Fibroblast of peridontal ligament (primary cell): ENCODE data around the gene FAM24A.
A peak's percentile ranks its signal among the peaks of the same experiment; 100 is the strongest.
"Not testable (repeated sequence)": the region's sequence is repeated elsewhere in the genome, so short reads cannot be mapped to it uniquely, and the experiment has no call there.

ENCODE experiments used
- DNase-seq: peaks from one replicate; pipeline ENCODE4 v3.0.0-alpha.2; 2010; ENCODE audit errors: extremely low read depth

The FAM24A gene, protein sequence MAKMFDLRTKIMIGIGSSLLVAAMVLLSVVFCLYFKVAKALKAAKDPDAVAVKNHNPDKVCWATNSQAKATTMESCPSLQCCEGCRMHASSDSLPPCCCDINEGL

DNA sequence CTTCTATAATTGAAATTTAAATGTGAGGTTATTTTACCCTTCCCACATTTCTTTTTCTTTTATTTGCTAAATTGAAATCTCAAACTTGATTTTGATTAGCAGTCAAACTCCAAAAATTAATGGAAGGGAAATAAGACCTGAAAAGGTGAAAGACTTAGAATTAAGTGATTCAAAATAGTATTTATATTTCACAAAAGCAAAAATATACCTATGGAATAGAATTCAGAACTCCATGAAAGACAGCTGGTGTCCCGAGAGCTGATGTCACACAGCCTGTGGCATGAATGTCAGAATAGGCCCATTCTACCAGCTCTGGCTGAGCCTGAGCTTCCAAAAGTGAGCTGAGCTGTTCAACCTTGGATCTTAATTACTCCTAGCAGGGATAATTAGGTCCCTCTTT lies at the start of gene FAM24A:
FAM24A (plus strand) TSS at position 301 of the 400 bp plus-strand sequence. CDS start 1,025 bp downstream, outside the sequence.
- DNase-seq = no peak

DNA sequence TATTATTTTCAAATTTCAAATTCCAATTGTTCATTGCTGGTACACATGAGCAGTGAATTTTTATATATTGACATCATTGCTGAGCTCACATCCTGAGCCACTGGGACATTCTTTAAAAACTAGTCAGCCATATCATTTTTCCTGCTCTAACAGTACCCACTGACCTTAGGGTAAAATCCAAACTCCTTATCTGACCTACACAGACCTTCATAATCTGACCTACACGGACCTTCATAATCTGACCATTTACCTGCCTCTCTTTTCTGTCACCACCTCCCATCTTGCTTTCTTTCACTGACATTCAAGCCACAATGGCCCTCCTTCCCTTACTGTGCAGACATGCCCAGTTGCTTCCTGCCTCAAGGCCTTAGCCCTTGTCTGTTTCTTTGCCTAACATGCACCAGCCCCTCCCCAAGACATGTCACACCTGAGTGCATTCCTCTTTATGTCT lies 48.7 kb upstream of the FAM24A start:
- peak; percentile 78 for DNase-seq

DNA sequence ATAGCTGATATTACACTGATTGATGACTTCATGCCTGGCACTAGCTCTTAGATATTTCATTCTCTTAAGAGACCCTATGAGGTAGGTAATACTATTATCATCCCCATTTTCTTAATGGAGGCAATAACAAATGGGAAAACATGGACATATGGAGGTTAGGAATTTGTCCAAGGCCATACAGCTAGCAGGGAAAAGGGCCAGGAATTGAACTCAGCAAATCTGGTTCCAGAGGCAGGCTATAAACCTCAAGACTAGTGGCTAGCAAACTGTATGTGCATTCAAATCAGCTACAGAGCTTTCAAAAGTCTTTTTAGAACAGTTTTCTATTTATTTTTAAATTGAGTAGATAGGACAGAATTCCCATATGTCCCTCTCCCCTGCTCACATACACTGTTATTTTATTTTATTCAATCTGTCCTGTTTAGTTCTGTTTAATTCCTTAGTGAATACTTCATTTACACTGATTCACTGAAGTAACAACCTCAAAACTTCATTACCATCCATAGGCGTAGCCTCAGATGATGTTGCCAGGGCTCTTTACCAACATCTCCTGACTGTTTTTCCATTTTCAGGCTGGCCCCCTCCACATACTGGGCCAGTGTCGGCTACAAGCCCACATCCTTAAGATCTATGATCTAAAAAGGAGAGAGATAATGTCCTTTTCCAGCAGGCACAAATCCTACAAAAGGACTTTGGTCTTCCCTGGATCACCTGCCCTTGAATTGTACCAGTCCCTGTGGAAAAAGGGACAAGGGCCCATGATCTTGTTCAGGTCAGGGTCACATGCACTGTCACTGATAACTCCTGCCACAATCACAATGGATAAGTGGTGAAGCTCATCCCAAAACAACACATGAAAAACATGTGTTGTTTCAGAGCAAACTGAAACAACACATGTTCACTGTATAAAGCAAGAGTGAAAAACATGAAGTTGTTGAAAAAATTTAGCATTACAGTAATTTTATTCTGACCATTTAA lies 46.9 kb upstream of the FAM24A start:
- no peak for DNase-seq

DNA sequence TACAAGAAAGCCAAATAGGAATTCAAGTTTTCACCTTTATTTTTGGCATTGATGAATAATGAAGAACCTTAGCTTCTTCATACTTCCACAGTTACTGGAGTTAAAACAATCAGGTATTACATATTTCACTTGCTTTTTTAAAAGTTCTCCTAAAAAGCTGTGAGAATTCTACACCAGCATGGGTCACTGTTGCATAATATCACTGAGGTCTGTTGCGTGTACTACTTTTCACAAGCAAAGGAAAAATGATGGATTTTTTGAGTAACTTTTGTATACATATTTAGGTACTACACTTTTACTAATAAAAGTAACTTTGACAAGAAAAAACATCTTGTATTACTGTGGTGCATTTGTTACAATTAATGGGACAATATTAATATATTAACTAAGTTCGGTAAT lies 46.2 kb upstream of the FAM24A start:
- peak; percentile 38 for DNase-seq

DNA sequence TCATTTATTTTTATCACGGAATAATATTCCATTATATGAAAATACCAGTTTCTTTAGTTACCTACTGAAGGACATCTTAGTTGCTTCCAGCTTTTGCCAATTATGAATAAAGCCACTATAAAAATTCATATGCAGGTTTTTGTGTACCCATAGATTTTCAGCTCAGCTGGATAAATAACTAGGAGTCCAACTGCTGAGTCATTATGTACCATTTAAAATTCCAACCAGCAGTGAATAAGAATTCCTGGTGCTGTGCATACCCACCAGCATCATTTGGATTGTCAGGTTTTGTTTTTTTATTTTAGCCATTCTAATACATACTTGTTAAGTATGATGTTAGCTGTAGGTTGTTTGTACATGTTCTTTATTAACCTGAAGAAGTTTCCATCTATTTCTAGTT lies 45.5 kb upstream of the FAM24A start:
- peak; percentile 67 for DNase-seq

DNA sequence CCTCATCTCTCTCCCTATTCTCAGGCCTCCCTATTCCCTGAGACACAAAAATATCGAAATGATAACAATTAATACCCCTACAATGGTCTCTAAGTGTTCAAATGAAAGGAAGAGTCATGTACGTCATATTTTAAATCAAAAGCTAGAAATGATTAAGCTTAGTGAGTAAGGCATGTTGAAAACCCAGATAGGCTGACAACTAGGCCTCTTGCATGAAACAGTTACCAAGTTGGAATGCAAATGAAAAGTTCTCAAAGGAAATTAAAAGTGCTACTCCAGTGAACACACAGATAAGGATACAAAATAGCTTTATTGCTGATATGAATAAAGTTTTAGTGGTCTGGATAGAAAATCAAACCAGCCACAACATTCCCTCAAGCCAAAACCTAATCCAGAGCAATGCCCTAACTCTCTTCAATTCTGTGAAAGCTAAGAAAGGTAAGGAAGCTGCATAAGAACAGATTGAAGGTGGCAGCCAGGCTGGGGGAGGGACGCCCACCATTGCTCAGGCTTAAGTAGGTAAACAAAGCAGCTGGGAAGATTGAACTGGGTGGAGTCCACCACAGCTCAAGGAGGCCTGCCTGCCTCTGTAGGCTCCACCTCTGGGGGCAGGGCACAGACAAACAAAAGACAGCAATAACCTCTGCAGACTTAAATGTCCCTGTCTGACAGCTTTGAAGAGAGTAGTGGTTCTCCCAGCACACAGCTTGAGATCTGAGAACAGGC lies 43.5 kb upstream of the FAM24A start:
- DNase-seq = peak; percentile 38

DNA sequence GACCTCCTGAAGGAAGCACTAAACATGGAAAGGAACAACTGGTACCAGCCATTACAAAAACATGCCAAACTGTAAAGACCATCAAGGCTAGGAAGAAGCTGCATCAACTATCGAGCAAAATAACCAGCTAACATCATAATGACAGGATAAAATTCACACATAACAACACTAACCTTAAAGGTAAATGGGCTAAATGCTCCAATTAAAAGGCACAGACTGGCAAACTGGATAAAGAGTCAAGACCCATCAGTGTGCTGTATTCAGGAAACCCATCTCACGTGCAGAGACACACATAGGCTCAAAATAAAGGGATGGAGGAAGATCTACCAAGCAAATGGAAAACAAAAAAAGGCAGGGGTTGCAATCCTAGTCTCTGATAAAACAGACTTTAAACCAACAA lies 41.6 kb upstream of the FAM24A start:
- not testable (repeated sequence) for DNase-seq

DNA sequence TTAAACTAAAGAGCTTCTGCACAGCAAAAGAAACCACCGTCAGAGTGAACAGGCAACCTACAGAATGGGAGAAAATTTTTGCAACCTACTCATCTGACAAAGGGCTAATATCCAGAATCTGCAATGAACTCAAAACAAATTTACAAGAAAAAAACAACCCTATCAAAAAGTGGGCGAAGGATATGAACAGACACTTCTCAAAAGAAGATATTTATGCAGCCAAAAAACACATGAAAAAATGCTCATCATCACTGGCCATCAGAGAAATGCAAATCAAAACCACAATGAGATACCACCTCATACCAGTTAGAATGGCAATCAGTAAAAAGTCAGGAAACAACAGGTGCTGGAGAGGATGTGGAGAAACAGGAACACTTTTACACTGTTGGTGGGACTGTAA lies 38.5 kb upstream of the FAM24A start:
- not testable (repeated sequence) for DNase-seq

DNA sequence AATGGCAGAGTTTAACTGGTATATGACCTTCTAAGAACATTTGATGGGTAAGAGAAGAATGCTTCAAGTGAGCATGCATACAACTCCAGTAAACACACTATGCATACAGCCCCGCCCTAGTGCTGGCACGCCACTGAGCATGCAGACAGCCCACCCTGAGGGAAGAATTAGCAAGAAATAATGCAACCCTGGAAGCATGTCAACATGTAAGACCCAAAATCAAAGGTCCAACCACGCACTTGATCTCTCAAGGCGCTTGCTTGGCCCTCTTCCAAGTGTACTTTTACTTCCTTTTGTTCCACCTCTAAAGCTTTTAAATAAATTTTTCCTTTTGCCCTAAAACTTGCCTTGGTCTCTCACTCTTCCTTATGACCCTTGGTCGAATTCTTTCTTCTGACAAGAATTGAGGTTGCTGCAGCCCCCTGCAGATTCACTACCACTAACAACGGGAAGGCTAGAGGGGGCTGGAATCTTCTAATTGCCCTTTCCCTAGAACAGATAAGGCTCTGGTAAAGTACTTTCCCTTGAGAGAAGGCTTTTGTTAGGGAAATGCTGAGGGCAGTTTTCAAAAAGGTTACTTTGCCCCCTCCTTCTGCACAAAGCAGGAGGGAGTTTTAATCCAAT lies 34.5 kb upstream of the FAM24A start:
- no peak for DNase-seq

DNA sequence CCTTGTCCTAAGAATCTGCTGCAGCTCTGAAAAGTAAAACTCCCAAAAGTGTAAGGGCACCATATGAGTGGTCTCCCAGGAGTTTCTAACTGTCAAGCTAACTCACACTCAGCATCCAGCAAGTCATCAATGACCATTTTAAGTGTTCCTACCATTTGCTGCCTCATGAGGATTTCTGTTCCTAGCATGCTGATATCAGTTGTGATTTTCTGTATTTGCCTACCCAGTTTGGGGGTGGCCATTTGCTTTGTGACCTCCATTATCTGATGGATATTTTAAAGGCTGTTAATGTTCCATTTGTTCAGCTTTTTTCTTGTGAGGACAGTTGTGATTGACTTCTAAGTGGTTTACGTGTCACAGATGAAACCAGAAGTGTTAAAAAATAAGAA lies 33.9 kb upstream of the FAM24A start:
- DNase-seq = no peak

DNA sequence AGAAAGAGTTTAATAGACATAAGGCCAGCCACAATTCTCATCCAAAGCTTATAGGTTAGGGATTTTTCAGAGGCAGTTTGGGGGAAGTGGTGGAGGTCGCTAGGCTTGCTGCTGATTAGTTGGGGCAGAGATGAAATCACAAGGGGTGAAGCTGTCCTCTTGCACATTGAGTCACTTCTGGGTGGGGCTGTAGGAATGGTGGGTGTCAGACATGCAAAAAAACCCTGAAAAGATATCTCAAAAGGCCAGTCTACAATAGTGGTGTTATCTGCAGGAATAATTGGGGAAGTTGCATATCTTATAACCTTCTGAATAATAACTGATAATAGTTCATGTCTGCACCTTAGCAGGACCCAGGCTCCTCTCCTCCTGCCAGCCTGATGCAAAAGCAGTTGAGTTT lies 33.1 kb upstream of the FAM24A start:
- DNase-seq = no peak

DNA sequence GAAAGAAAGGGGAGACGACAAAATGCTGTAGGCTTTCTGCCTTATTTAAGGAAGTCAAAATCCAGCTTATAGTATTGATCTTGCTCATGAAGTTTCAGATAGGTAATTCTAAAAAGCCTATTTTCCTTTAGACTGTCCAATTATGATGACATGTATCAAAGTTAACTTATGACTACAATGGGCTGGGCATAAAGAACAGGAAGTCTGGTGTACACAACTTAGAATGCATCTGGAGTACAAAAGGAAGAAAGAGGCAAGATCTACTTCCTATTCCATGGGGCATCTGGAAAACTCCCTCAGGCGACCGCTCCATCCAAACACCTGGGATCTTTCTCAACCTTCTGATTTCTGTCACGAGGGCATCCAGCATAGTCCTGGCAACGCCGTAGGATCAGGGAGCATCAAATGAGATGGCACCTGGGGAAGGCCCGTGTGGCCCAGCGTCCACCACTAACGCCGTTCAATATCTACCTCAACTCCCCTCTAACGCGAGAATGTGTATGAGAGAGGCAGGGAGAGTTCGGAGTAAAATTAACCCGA lies 31.5 kb upstream of the FAM24A start:
- peak; percentile 36 for DNase-seq

DNA sequence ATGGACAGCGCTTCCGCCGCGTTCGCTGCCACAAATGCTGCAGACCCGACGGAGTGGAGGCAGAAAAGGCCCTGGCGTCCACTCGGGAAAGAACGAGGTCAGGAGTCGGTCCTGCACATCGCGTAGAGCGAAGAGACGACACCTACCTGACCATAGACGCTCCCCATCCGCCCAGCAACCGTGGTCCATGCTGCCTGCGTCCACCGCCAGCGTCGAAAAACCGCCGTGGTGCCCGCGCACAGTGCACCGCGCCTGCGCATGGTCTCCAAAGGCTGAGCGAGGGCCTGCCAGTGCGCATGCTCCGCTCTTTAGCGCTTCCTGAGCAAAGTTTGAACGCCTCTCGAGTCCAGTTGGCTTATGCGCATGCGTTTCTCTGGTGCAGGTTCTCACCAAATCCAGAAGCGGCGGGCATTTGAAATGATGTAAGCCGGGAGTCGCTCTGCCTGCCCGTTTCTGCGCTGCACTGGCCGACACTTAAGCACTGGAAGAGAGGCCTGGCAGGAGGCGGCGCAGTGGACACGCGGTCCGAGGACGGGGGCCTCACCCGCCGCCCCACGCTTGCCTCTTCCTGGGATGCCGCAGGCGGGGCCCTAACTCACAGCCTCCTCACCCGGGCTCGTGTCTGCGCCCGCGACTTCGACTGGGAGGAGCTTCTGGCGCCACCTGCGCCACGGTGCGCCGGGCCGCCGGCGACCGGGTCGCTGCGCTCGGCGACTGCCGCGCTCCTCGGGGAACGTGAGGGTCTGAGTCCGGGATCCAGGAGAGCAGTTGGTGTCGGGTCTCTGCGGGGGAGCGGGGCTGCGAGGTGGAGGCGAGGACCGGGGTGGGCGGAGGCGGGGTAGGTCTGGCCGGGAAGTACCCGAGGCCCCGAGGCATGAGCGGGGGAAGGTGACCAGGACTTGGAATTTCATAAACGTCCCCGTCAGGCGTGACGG lies 30.8 kb upstream of the FAM24A start, which contains the start of gene FAM24B:
FAM24B (minus strand) TSS at position 243 of the 935 bp plus-strand sequence. CDS start 29,066 bp downstream, outside the sequence.
- DNase-seq = peak; percentile 99

DNA sequence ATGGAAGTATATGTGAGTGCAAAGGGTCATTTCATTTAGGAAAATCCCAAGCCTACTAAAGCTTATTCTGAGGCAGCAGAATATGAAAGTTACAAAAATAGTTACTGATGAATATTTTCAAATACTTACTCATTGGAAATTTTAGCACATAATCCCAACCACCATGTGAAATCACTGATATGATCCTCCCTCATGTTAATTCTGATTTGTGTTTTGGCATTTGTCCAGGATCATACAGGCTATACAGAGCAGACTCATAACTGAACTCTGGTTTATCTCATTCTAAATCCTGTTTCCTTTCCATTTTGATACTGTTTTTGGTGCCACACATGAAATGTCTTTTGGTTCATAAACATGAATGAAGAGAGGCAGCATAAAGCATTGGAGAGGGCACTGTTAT lies 27.6 kb upstream of the FAM24A start:
- no peak for DNase-seq

DNA sequence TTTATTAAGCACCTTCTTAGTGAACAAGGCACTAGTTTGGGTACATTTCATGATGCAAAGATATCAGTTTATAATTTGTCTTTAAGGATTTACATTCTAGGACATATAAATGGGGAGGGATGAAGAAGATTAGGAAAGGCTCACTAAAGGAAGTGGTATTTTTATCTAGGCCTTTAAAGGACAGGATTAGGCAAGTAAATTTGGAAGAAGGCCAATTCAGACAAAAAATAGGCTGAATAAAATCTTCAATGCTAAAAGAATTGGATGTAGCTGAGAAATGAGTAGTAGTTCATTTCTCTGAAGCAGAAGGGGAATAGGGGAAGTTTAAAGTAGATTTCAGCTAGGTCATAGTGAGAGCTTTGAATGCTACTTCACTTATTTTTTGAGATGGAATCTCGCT lies 26.2 kb upstream of the FAM24A start:
- no peak for DNase-seq

DNA sequence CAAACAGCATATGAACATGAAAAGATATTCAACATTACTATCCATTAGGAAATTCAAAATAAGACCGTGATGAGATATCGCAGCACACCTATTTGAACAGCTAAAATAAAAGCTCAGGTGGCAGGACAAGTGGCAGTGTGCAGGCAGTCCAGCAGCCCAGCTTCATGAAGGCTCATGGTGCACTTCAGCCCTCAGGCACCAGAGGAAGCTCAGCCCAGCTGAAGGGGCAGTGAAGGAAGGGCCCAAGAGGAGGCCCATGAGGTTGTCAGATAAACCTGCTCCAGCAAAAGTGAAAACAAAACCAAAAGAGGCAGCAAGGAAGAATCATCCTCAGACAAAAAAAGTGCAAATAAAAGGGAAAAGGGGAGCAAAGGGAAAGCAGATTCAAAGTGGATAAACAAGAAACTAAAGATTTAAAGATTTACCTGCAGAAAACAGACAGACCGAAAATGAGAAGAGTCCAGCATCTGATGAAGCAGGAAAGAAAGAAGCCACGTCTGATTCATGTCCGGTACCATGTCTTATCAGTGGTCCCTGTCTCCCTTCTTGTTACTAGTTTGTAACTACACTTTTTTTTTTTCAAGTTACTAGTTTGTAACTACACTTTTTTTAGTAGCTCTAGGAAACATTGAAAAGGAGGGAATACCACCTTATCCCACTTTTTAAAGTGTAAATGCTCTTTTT lies 16.0 kb upstream of the FAM24A start:
- DNase-seq = no peak

DNA sequence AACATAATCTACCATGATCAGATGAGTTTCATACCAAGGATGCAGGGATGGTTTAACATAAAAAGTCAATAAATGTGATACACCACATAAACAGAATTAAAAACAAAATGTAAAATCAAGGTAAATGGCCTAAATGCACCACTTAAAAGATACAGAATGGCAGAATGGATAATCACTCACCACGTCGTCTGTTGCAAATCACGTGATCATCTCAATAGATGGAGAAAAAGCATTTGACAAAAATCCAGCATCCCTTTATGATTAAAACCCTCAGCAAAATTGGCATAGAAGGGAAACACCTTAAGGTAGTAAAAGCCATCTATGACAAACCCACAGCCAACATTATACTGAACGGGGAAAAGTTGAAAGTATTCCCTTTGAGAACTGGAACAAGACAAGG lies 6.5 kb upstream of the FAM24A start:
- not testable (repeated sequence) for DNase-seq

DNA sequence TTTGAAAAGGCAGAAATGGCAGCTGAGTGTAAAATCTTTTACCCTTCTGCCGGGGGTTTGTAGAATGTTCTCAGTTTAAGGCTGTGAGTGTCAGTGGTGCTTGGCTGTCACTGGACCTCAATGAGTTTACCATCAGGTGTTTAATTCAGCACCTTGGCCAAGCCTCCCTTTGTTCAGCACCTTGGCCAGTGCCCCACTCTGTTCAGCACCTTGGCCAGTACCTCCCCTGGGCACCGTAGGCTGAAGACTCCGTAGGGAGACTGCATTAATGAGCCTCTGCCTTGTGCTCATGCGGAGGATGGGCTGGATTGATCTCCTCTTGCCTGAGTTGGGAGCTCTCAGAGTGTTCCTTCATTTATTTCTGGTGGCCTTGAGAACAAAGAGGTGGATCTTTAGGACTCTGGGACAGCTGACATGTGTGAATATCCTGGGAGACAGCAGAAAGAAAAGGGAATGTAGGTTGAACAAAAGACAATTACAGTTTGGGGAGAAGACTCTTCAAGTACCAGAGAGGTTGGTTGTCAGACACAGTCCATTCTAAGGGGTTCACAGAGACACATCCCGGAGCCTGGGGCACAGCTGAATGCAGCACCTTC lies 1.6 kb downstream of the FAM24A start:
- DNase-seq = peak; percentile 33

DNA sequence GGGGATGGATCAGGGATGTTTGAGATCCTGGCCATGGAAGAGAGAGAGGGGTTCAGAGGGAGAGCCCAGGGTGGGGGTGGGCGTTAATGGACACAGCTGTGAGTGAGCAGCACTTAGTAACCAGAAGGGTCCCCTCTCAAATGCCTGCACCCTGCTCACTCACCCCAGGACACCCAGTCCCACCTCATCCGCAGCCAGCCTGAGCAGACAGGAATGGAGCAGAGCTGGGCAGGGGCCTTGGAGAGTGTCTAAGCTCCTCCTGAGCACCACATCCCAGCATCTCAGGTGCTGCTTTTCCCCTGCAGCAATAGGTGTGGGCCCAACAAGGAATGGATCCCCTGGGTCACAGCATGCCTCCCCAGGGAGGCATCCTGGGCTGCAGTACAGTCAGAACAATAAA lies 5.3 kb downstream of the FAM24A start:
- no peak for DNase-seq

DNA sequence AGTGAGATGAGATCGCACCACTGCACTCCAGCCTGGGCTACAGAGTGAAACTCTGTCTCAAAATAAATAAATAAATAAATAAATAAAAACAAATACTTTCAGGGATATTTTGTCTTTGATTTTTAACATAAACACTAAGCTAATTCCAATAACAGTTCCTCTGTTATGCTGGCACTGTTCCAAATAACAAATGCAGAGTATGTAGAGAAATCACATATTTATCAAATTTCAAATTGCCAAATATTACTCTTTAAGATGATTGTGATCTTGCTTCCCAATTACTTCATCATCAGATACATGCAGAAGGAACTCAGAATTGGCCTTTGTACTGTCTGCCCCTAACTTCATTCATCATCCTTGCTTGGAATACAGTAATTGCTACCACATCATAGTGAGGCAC lies 19.7 kb downstream of the FAM24A start:
- no peak for DNase-seq
